Sigmoid colon (tissue), 7 donors: Measurements from ENCODE around the gene PTCRA. TPM values are rescaled to one million over a fixed set of nuclear protein-coding genes. Genes with fewer than 3 reads are reported as not detected.

Experiments used
- DNase-seq: peaks from one replicate; pipeline ENCODE4 v3.0.0-alpha.2; 2019
- H3K27ac ChIP-seq, 4 donors: fragments of 200-600 bp; sonication (generic); one replicate each; pipeline ENCODE4 v1.5.1; 2016 to 2019; ENCODE audit warnings: mild to moderate bottlenecking in 1 of 4
- H3K27me3 ChIP-seq, 3 donors: fragments of 200-600 bp; sonication (generic); one replicate each; pipeline ENCODE4 v1.5.1; 2019; ENCODE audit warnings: mild to moderate bottlenecking in 1 of 3
- H3K36me3 ChIP-seq, 4 donors: fragments of 200-600 bp; sonication (generic); one replicate each; pipeline ENCODE4 v1.5.1; 2016 to 2019
- H3K4me1 ChIP-seq, 4 donors: fragments of 200-600 bp; sonication (generic); one replicate each; pipeline ENCODE4 v1.5.1; 2017 to 2019
- H3K4me3 ChIP-seq, 4 donors: fragments of 200-600 bp; sonication (generic); one replicate each; pipeline ENCODE4 v1.5.1; 2017 to 2019; ENCODE audit warnings: mild to moderate bottlenecking in 2 of 4, moderate library complexity in 1 of 4
- H3K9me3 ChIP-seq, 4 donors: fragments of 200-600 bp in 3 of 4; sonication (generic) in 3 of 4; one replicate each; pipeline versions ENCODE4 v1.5.1 to v1.6.1; 2013 to 2019
- CTCF ChIP-seq, 4 experiments: fragments of 450-650 bp in 3 of 4; fragments of 200-600 bp in 1 of 4; IDR thresholded peaks; one replicate each; pipeline ENCODE4 v1.5.1; 2016 to 2019; ENCODE audit warnings: antibody characterized with exemption in 4 of 4, mild to moderate bottlenecking in 3 of 4, moderate library complexity in 2 of 4
- EP300 ChIP-seq, 4 donors: sonication (generic); formaldehyde crosslinking; IDR thresholded peaks; one replicate each; pipeline ENCODE4 v1.6.1; 2017; ENCODE audit warnings: antibody characterized with exemption in 4 of 4
- POLR2A ChIP-seq, 2 donors: fragments of 450-650 bp; IDR thresholded peaks; one replicate each; pipeline ENCODE4 v1.6.1; 2016; ENCODE audit warnings: antibody characterized with exemption in 2 of 2, mild to moderate bottlenecking in 2 of 2, moderate library complexity in 2 of 2
- POLR2AphosphoS5 ChIP-seq, 4 donors: sonication (generic); formaldehyde crosslinking; IDR thresholded peaks; one replicate each; pipeline ENCODE4 v1.6.1; 2017; ENCODE audit warnings: antibody characterized with exemption in 4 of 4
- WGBS, 2 donors: extraction: QIAGEN DNeasy Blood & Tissue Kit; methylation state at CpG; one replicate each; pipeline ENCODE4 v1.1.7; 2013; 5-methylcytosine and 5-hydroxymethylcytosine counted together
- intact Hi-C: fragments of 100-400 bp; cut with DNase I; formaldehyde crosslinking; loops from one replicate; pipeline ENCODE4 v1.15.1; 2023
- polyA plus RNA-seq, 3 donors: library from polyadenylated mRNA; stranded (reverse); fragments of 200-250 nt; gene quantifications; one replicate each; pipeline ENCODE4 v1.2.3, GENCODE V29; 2013
- total RNA-seq, 4 donors: library from RNA; depleted of rRNA; stranded (reverse); fragments of >200 nt; gene quantifications; one replicate each; pipeline ENCODE4 v1.1.0, GENCODE V29; 2016
- donor health status: healthy with polysubstance abuse.
- donor health status: Bipolar disorder and iron deficiency.
- donor health status: healthy.

PTCRA gene
- total and polyA plus RNA-seq, 7 donors: 0.23 TPM; not detected in 6

GRCh38 chr6:42970871-42971612 is 55.2 kb downstream of the PTCRA start:
- H3K36me3 ChIP-seq: peaks cover 9 to 35% (median 10%) of the 10 kb centered on the region in 4 donors
- no peak for DNase-seq
- WGBS, 2 donors: 74 to 81% methylated on average over 4 of the region's 4 CpGs
- H3K27ac ChIP-seq: no peak overlapping the region
- H3K4me3 ChIP-seq: no peak overlapping the region
- intact Hi-C loops: no loop called here
- TF ChIP-seq POLR2AphosphoS5 (IDR thresholded peaks at IDR 0.05) (no peak), POLR2A (IDR thresholded peaks at IDR 0.05) (no peak), EP300 (IDR thresholded peaks at IDR 0.05) (no peak), CTCF (IDR thresholded peaks at IDR 0.05) (no peak)
- no peaks in the 10 kb centered on the region for H3K9me3 ChIP-seq
- H3K4me1 ChIP-seq: peaks cover 0 to 8% (median 6%) of the 10 kb centered on the region in 4 donors
- H3K27me3 ChIP-seq: no peaks in the 10 kb centered on the region

- intact Hi-C loops: no loop called here
- 87 to 88% methylated on average over 3 of the region's 3 CpGs for WGBS, 2 donors
- DNase-seq: no peak
- Histone ChIP-seq H3K4me1 (peaks cover 0 to 12% (median 10%) of the 10 kb centered on the region in 4 donors), H3K27ac (no peak overlapping the region), H3K27me3 (no peaks in the 10 kb centered on the region), H3K36me3 (peaks cover 5 to 27% (median 8%) of the 10 kb centered on the region in 4 donors), H3K9me3 (no peaks in the 10 kb centered on the region), H3K4me3 (no peak overlapping the region)
- TF ChIP-seq POLR2AphosphoS5 (IDR thresholded peaks at IDR 0.05) (no peak), EP300 (IDR thresholded peaks at IDR 0.05) (no peak), POLR2A (IDR thresholded peaks at IDR 0.05) (no peak), CTCF (IDR thresholded peaks at IDR 0.05) (no peak)
Observed at GRCh38 chr6:42971746-42972327, 56.0 kb downstream of the PTCRA start.

GRCh38 chr6:42973926-42974325 is 58.1 kb downstream of the PTCRA start:
- Histone ChIP-seq H3K27me3 (no peaks in the 10 kb centered on the region), H3K27ac (no peak overlapping the region), H3K36me3 (peaks cover 0 to 9% (median 4%) of the 10 kb centered on the region in 4 donors), H3K4me1 (peaks cover 0 to 27% (median 24%) of the 10 kb centered on the region in 4 donors), H3K4me3 (no peak overlapping the region), H3K9me3 (no peaks in the 10 kb centered on the region)
- no peak for DNase-seq
- intact Hi-C loops: no loop called here
- TF ChIP-seq EP300 (IDR thresholded peaks at IDR 0.05) (no peak), POLR2A (IDR thresholded peaks at IDR 0.05) (no peak), POLR2AphosphoS5 (IDR thresholded peaks at IDR 0.05) (no peak), CTCF (IDR thresholded peaks at IDR 0.05) (no peak)
- WGBS, 2 donors: 93 to 95% methylated on average over 3 of the region's 3 CpGs

- intact Hi-C loops: no loop called here
- H3K36me3 ChIP-seq: peaks cover 0 to 3% (median 0%) of the 10 kb centered on the region in 4 donors
- H3K4me3 ChIP-seq: no peak overlapping the region
- peaks cover 0 to 34% (median 30%) of the 10 kb centered on the region in 4 donors for H3K4me1 ChIP-seq
- WGBS, 2 donors: 87 to 90% methylated on average over 5 of the region's 5 CpGs
- H3K9me3 ChIP-seq: no peaks in the 10 kb centered on the region
- TF ChIP-seq CTCF (IDR thresholded peaks at IDR 0.05): no peak
- no peak for TF ChIP-seq POLR2AphosphoS5 (IDR thresholded peaks at IDR 0.05)
- no peak for TF ChIP-seq POLR2A (IDR thresholded peaks at IDR 0.05)
- no peak for TF ChIP-seq EP300 (IDR thresholded peaks at IDR 0.05)
- DNase-seq: no peak
- no peak overlapping the region for H3K27ac ChIP-seq
- H3K27me3 ChIP-seq: no peaks in the 10 kb centered on the region
Observed at GRCh38 chr6:42974919-42975505, 59.2 kb downstream of the PTCRA start.

Other genes starting within 250 kb of the PTCRA start
- 1 to 10 TPM in 2 of 4 donors, under 1 TPM in 2; 0.66 to 3.5 (median 1.9) TPM for gene PRPH2, start 193.5 kb upstream of the PTCRA start, total RNA-seq
- under 1 TPM in 2 of 3 donors, not detected in 1; under 0.01 to 0.71 TPM for gene PRPH2, start 193.5 kb upstream of the PTCRA start, polyA plus RNA-seq
- gene TBCC, start 169.9 kb upstream of the PTCRA start, total RNA-seq: 10 to 100 TPM; 16.6 to 39.6 (median 27.7) TPM
- 10 to 100 TPM; 30.6 to 35.9 (median 35.4) TPM for gene TBCC, start 169.9 kb upstream of the PTCRA start, polyA plus RNA-seq
- 10 to 100 TPM; 13.6 to 18.5 (median 17.4) TPM for gene BICRAL, start 134.0 kb upstream of the PTCRA start, total RNA-seq
- 1 to 10 TPM; 4.6 to 7.8 (median 4.8) TPM for gene BICRAL, start 134.0 kb upstream of the PTCRA start, polyA plus RNA-seq
- 10 to 100 TPM; 67.6 to 79.0 (median 75.7) TPM for gene RPL7L1, start 36.4 kb upstream of the PTCRA start, total RNA-seq
- 10 to 100 TPM; 30.6 to 58.9 (median 38.1) TPM for gene RPL7L1, start 36.4 kb upstream of the PTCRA start, polyA plus RNA-seq
- 10 to 100 TPM; 22.8 to 24.9 (median 24.1) TPM for gene CNPY3, start 13.4 kb downstream of the PTCRA start, total RNA-seq
- 10 to 100 TPM; 11.8 to 37.5 (median 12.6) TPM for gene CNPY3, start 13.4 kb downstream of the PTCRA start, polyA plus RNA-seq
- under 1 TPM in 1 of 4 donors, not detected in 3; 0.54 TPM for gene GNMT, start 44.7 kb downstream of the PTCRA start, total RNA-seq
- under 1 TPM in 1 of 3 donors, not detected in 2; 0.45 TPM for gene GNMT, start 44.7 kb downstream of the PTCRA start, polyA plus RNA-seq
- gene PEX6, start 63.1 kb downstream of the PTCRA start, total RNA-seq: 10 to 100 TPM; 10.2 to 19.1 (median 18.2) TPM
- gene PEX6, start 63.1 kb downstream of the PTCRA start, polyA plus RNA-seq: 10 to 100 TPM; 12.6 to 21.5 (median 14.0) TPM
- gene PPP2R5D, start 68.5 kb downstream of the PTCRA start, total RNA-seq: 10 to 100 TPM; 26.7 to 41.5 (median 33.9) TPM
- 10 to 100 TPM; 29.4 to 38.8 (median 35.5) TPM for gene PPP2R5D, start 68.5 kb downstream of the PTCRA start, polyA plus RNA-seq
- 10 to 100 TPM; 49.0 to 91.5 (median 71.5) TPM for gene MEA1, start 97.9 kb downstream of the PTCRA start, total RNA-seq
- gene MEA1, start 97.9 kb downstream of the PTCRA start, polyA plus RNA-seq: 10 to 100 TPM; 59.1 to 93.1 (median 75.1) TPM
- 100 to 1,000 TPM in 3 of 4 donors, 10 to 100 TPM in 1; 68.4 to 158 (median 105) TPM for gene KLHDC3, start 98.2 kb downstream of the PTCRA start, total RNA-seq
- gene KLHDC3, start 98.2 kb downstream of the PTCRA start, polyA plus RNA-seq: 10 to 100 TPM; 64.3 to 69.7 (median 69.1) TPM
- gene RRP36, start 105.6 kb downstream of the PTCRA start, total RNA-seq: 10 to 100 TPM; 40.5 to 46.6 (median 43.3) TPM
- 10 to 100 TPM; 24.6 to 50.8 (median 27.3) TPM for gene RRP36, start 105.6 kb downstream of the PTCRA start, polyA plus RNA-seq
- 10 to 100 TPM; 10.3 to 14.4 (median 11.0) TPM for gene CUL7, start 137.8 kb downstream of the PTCRA start, total RNA-seq
- gene CUL7, start 137.8 kb downstream of the PTCRA start, polyA plus RNA-seq: 1 to 10 TPM; 3.0 to 6.9 (median 3.2) TPM
- 10 to 100 TPM; 14.1 to 25.7 (median 18.3) TPM for gene MRPL2, start 143.4 kb downstream of the PTCRA start, total RNA-seq
- 10 to 100 TPM; 65.9 to 70.2 (median 68.5) TPM for gene MRPL2, start 143.4 kb downstream of the PTCRA start, polyA plus RNA-seq
- gene KLC4, start 143.6 kb downstream of the PTCRA start, total RNA-seq: 10 to 100 TPM; 23.2 to 44.9 (median 34.6) TPM
- gene KLC4, start 143.6 kb downstream of the PTCRA start, polyA plus RNA-seq: 100 to 1,000 TPM in 1 of 3 donors, 10 to 100 TPM in 2; 58.4 to 116 (median 84.1) TPM
- 1 to 10 TPM; 4.8 to 9.7 (median 7.7) TPM for gene PTK7, start 160.3 kb downstream of the PTCRA start, total RNA-seq
- 10 to 100 TPM in 1 of 3 donors, 1 to 10 TPM in 2; 1.2 to 15.6 (median 1.8) TPM for gene PTK7, start 160.3 kb downstream of the PTCRA start, polyA plus RNA-seq